Middle frontal gyrus (tissue), 1 donor: Measurements from ENCODE around the gene PCCA.
"Not testable (repeated sequence)": the region's sequence is repeated elsewhere in the genome, so short reads cannot be mapped to it uniquely, and the experiment has no call there.

ENCODE experiments used
- DNase-seq: peaks from one replicate; pipeline ENCODE4 v3.0.0-alpha.2; 2015; ENCODE audit warnings: low spot score; ENCODE audit errors: extremely low spot score

The PCCA gene

GRCh38 chr13:100356426-100356825, 267.5 kb downstream of the PCCA start:
- no peak for DNase-seq

GRCh38 chr13:100356889-100357288, 268.0 kb downstream of the PCCA start:
- DNase-seq: no peak

- no peak for DNase-seq
Measured at GRCh38 chr13:100357764-100358163, 268.9 kb downstream of the PCCA start.

- DNase-seq: no peak
Measured at GRCh38 chr13:100361504-100361903, 272.6 kb downstream of the PCCA start.

GRCh38 chr13:100362371-100362770, 273.5 kb downstream of the PCCA start:
- DNase-seq: no peak

- no peak for DNase-seq
Measured at GRCh38 chr13:100362781-100363180, 273.9 kb downstream of the PCCA start.

GRCh38 chr13:100363285-100363711, 274.4 kb downstream of the PCCA start:
- no peak for DNase-seq

GRCh38 chr13:100363874-100364273, 275.0 kb downstream of the PCCA start:
- no peak for DNase-seq

- DNase-seq: no peak
Measured at GRCh38 chr13:100364591-100364990, 275.7 kb downstream of the PCCA start.

GRCh38 chr13:100365680-100366079, 276.8 kb downstream of the PCCA start:
- DNase-seq: no peak

GRCh38 chr13:100378533-100378932, 289.6 kb downstream of the PCCA start:
- no peak for DNase-seq

- no peak for DNase-seq
Measured at GRCh38 chr13:100381595-100382224, 292.8 kb downstream of the PCCA start.

- no peak for DNase-seq
Measured at GRCh38 chr13:100382785-100383184, 293.9 kb downstream of the PCCA start.

GRCh38 chr13:100387416-100387815, 298.5 kb downstream of the PCCA start:
- no peak for DNase-seq

- DNase-seq: not testable (repeated sequence)
Measured at GRCh38 chr13:100388150-100388549, 299.3 kb downstream of the PCCA start.

GRCh38 chr13:100388923-100389322, 300.0 kb downstream of the PCCA start:
- DNase-seq: no peak

- DNase-seq: no peak
Measured at GRCh38 chr13:100389617-100390016, 300.7 kb downstream of the PCCA start.

- DNase-seq: no peak
Measured at GRCh38 chr13:100392709-100393630, 304.1 kb downstream of the PCCA start.

- DNase-seq: no peak
Measured at GRCh38 chr13:100394005-100394695, 305.3 kb downstream of the PCCA start.

GRCh38 chr13:100395698-100396373, 306.9 kb downstream of the PCCA start:
- no peak for DNase-seq

GRCh38 chr13:100396776-100397175, 307.9 kb downstream of the PCCA start:
- DNase-seq: no peak
